Hepatocyte (in vitro differentiated cells): Measurements from ENCODE around the gene ZNRF1. TPM values are rescaled to one million over a fixed set of nuclear protein-coding genes. Genes with fewer than 3 reads are reported as not detected.
"Not testable (repeated sequence)": the region's sequence is repeated elsewhere in the genome, so short reads cannot be mapped to it uniquely, and the experiment has no call there.

ENCODE experiments used
- DNase-seq: peaks from one replicate; pipeline ENCODE4 v3.0.0-alpha.2; 2016; ENCODE audit warnings: low spot score
- H2AFZ ChIP-seq: fragments of 200-600 bp; sonication (generic); 2 replicates; pipeline ENCODE4 v1.6.0; 2016; ENCODE audit warnings: antibody characterized with exemption, mild to moderate bottlenecking
- H3K27ac ChIP-seq: fragments of 200-600 bp; sonication (generic); 2 replicates; pipeline ENCODE4 v1.5.1; 2016; ENCODE audit warnings: mild to moderate bottlenecking
- H3K27me3 ChIP-seq: fragments of 200-600 bp; sonication (generic); 2 replicates; pipeline ENCODE4 v1.6.1; 2016
- H3K36me3 ChIP-seq: fragments of 200-600 bp; sonication (generic); replicated peaks from 2 replicates; pipeline ENCODE4 v1.5.1; 2016; ENCODE audit warnings: low read depth; ENCODE audit not compliant: insufficient read depth
- H3K4me1 ChIP-seq: fragments of 200-600 bp; sonication (generic); 2 replicates; pipeline ENCODE4 v1.5.1; 2016; ENCODE audit warnings: mild to moderate bottlenecking, moderate library complexity; ENCODE audit not compliant: insufficient read depth
- H3K4me2 ChIP-seq: fragments of 200-600 bp; sonication (generic); 2 replicates; pipeline ENCODE4 v1.6.0; 2016
- H3K4me3 ChIP-seq: fragments of 200-600 bp; sonication (generic); 2 replicates; pipeline ENCODE4 v1.5.1; 2016; ENCODE audit warnings: mild to moderate bottlenecking
- H3K79me2 ChIP-seq: fragments of 200-600 bp; sonication (generic); 2 replicates; pipeline ENCODE4 v1.6.0; 2017; ENCODE audit warnings: mild to moderate bottlenecking
- H3K9me2 ChIP-seq: fragments of 200-600 bp; sonication (generic); replicated peaks from 2 replicates; pipeline ENCODE4 v1.6.0; 2017; ENCODE audit warnings: mild to moderate bottlenecking; ENCODE audit not compliant: insufficient read depth
- H3K9me3 ChIP-seq: fragments of 200-600 bp; sonication (generic); 2 replicates; pipeline ENCODE4 v1.5.1; 2016; ENCODE audit warnings: low read depth, mild to moderate bottlenecking
- H4K20me1 ChIP-seq: fragments of 200-600 bp; sonication (generic); 2 replicates; pipeline ENCODE4 v1.6.0; 2016; ENCODE audit warnings: mild to moderate bottlenecking; ENCODE audit not compliant: insufficient read depth, poor library complexity, severe bottlenecking
- CTCF ChIP-seq: fragments of 200-600 bp; sonication (generic); IDR thresholded peaks from 2 replicates; pipeline ENCODE4 v1.5.1; 2016; ENCODE audit warnings: antibody characterized with exemption, mild to moderate bottlenecking; ENCODE audit not compliant: poor library complexity
- EZH2 ChIP-seq: fragments of 200-600 bp; sonication (generic); IDR thresholded peaks from 2 replicates; pipeline ENCODE4 v1.6.1; 2016; ENCODE audit warnings: antibody characterized with exemption, mild to moderate bottlenecking, borderline replicate concordance
- EZH2phosphoT487 ChIP-seq: fragments of 200-600 bp; sonication (generic); IDR thresholded peaks from one replicate; pipeline ENCODE4 v1.6.1; 2018; ENCODE audit warnings: antibody characterized with exemption, mild to moderate bottlenecking, low read depth, moderate library complexity; ENCODE audit not compliant: unreplicated experiment, severe bottlenecking
- WGBS: methylation state at CpG from one replicate; pipeline ENCODE4 v1.1.6; 2016; ENCODE audit warnings: low lambda C conversion rate; ENCODE audit errors: missing lambda C conversion rate; 5-methylcytosine and 5-hydroxymethylcytosine counted together
- polyA plus RNA-seq: library from polyadenylated mRNA; unstranded; fragments of >200 nt; fragmentation: Nextera tagmentation; extraction: Ambion mirVana; gene quantifications from 2 replicates; pipeline ENCODE4 v1.2.1, GENCODE V29; 2016
- total RNA-seq: library from RNA; depleted of rRNA; stranded (reverse); fragments of >200 nt; gene quantifications from 2 replicates; pipeline ENCODE4 v1.2.3, GENCODE V29; 2014

Gene ZNRF1
- total and polyA plus RNA-seq, 2 experiments from 2014 or later = 23.0 to 46.5 TPM

- H3K27ac ChIP-seq = peak overlapping the region; percentile 69
- H3K4me1 ChIP-seq = peaks cover 24% of the 10 kb centered on the region
- TF ChIP-seq EZH2phosphoT487 = no peak
- TF ChIP-seq CTCF = no peak
- no peak for TF ChIP-seq EZH2
- no peaks in the 10 kb centered on the region for H3K9me2 ChIP-seq
- peaks cover 39% of the 10 kb centered on the region for H4K20me1 ChIP-seq
- DNase-seq = no peak
- no peak overlapping the region for H3K4me3 ChIP-seq
- H3K36me3 ChIP-seq = no peaks in the 10 kb centered on the region
- no peak overlapping the region for H2AFZ ChIP-seq
- 81% methylated on average over 3 of the region's 3 CpGs for WGBS
- H3K79me2 ChIP-seq = peaks cover 90% of the 10 kb centered on the region
- H3K9me3 ChIP-seq = no peaks in the 10 kb centered on the region
- peak overlapping the region; percentile 66 for H3K4me2 ChIP-seq
- H3K27me3 ChIP-seq = no peaks in the 10 kb centered on the region
Measured at GRCh38 chr16:75088216-75088615, 89.4 kb downstream of the ZNRF1 start.

- Histone ChIP-seq H3K9me3 (no peaks in the 10 kb centered on the region), H3K4me1 (peaks cover 24% of the 10 kb centered on the region), H4K20me1 (peaks cover 36% of the 10 kb centered on the region), H3K4me2 (no peak overlapping the region), H3K27me3 (no peaks in the 10 kb centered on the region), H3K79me2 (peaks cover 87% of the 10 kb centered on the region), H3K4me3 (no peak overlapping the region), H2AFZ (no peak overlapping the region), H3K9me2 (no peaks in the 10 kb centered on the region), H3K36me3 (no peaks in the 10 kb centered on the region), H3K27ac (no peak overlapping the region)
- DNase-seq = no peak
- 86% methylated on average over 8 of the region's 8 CpGs for WGBS
- TF ChIP-seq CTCF (no peak), EZH2phosphoT487 (no peak), EZH2 (no peak)
Measured at GRCh38 chr16:75088934-75089333, 90.1 kb downstream of the ZNRF1 start.

- H3K27me3 ChIP-seq = no peaks in the 10 kb centered on the region
- TF ChIP-seq CTCF (no peak), EZH2 (no peak), EZH2phosphoT487 (no peak)
- no peak for DNase-seq
- peaks cover 84% of the 10 kb centered on the region for H3K79me2 ChIP-seq
- H3K9me3 ChIP-seq = no peaks in the 10 kb centered on the region
- no peak overlapping the region for H3K27ac ChIP-seq
- no peak overlapping the region for H3K4me3 ChIP-seq
- H4K20me1 ChIP-seq = peaks cover 36% of the 10 kb centered on the region
- no peaks in the 10 kb centered on the region for H3K36me3 ChIP-seq
- H3K4me2 ChIP-seq = no peak overlapping the region
- WGBS = 76% methylated on average over 6 of the region's 6 CpGs
- no peaks in the 10 kb centered on the region for H3K9me2 ChIP-seq
- H2AFZ ChIP-seq = no peak overlapping the region
- peaks cover 24% of the 10 kb centered on the region for H3K4me1 ChIP-seq
Measured at GRCh38 chr16:75089486-75090202, 90.8 kb downstream of the ZNRF1 start.

GRCh38 chr16:75090899-75091298 lies 92.1 kb downstream of the ZNRF1 start:
- 91% methylated on average over 6 of the region's 6 CpGs for WGBS
- H3K79me2 ChIP-seq = peaks cover 72% of the 10 kb centered on the region

GRCh38 chr16:75091619-75092018 lies 92.8 kb downstream of the ZNRF1 start:
- H3K27me3 ChIP-seq, H3K9me3 ChIP-seq, DNase-seq, H3K4me3 ChIP-seq, H3K27ac ChIP-seq, H3K9me2 ChIP-seq, H3K4me2 ChIP-seq, H2AFZ ChIP-seq, H3K36me3 ChIP-seq: not testable (repeated sequence)
- Histone ChIP-seq H3K4me1 (peaks cover 22% of the 10 kb centered on the region), H3K79me2 (peaks cover 71% of the 10 kb centered on the region), H4K20me1 (peaks cover 28% of the 10 kb centered on the region)
- whole genome bisulfite sequencing = 60% methylated on average over 3 of the region's 3 CpGs

More at GRCh38 chr16:75090899-75091298, 92.1 kb downstream of the ZNRF1 start:
- H3K4me3 ChIP-seq, H3K9me2 ChIP-seq, H3K9me3 ChIP-seq, H3K27ac ChIP-seq, H3K36me3 ChIP-seq, DNase-seq, H3K4me2 ChIP-seq, H3K27me3 ChIP-seq, H2AFZ ChIP-seq: not testable (repeated sequence)
- H4K20me1 ChIP-seq = peaks cover 34% of the 10 kb centered on the region
- H3K4me1 ChIP-seq = peaks cover 24% of the 10 kb centered on the region
